GM19025 (cell line): ENCODE measurements around the gene MTCH2.

Experiments
- ATAC-seq: cut with Tn5 transposase; IDR thresholded peaks from one replicate; pipeline ENCODE4 v1.9.1; 2021; ENCODE audit warnings: mild to moderate bottlenecking, low read depth, moderate library complexity; ENCODE audit not compliant: unreplicated experiment

MTCH2 gene

GRCh38 chr11:47592970-47593369, 49.4 kb downstream of the MTCH2 start:
- no peak for ATAC-seq

GRCh38 chr11:47592251-47592650, 50.1 kb downstream of the MTCH2 start:
- ATAC-seq = no peak

GRCh38 chr11:47591764-47592163, 50.6 kb downstream of the MTCH2 start:
- ATAC-seq = no peak

GRCh38 chr11:47589977-47590861, 52.1 kb downstream of the MTCH2 start:
- ATAC-seq = no peak

GRCh38 chr11:47589584-47589976, 52.8 kb downstream of the MTCH2 start:
- ATAC-seq = no peak

GRCh38 chr11:47589118-47589517, 53.2 kb downstream of the MTCH2 start:
- ATAC-seq = no peak

- no peak for ATAC-seq
These were observed 54.5 kb downstream of the MTCH2 start for GRCh38 chr11:47587723-47588326.

- ATAC-seq = no peak
These were observed 55.2 kb downstream of the MTCH2 start for GRCh38 chr11:47587039-47587716.

- no peak for ATAC-seq
These were observed 56.1 kb downstream of the MTCH2 start, which contains the start of gene FAM180B for GRCh38 chr11:47586098-47586855. Gene FAM180B, plus strand, starts transcription at chr11:47586678. Its CDS starts 91 bp downstream, at chr11:47586769.

GRCh38 chr11:47583844-47584243, 58.5 kb downstream of the MTCH2 start:
- no peak for ATAC-seq

- peak; percentile 92 for ATAC-seq
These were observed 63.5 kb downstream of the MTCH2 start, which contains the start of the genes KBTBD4 and NDUFS3 for GRCh38 chr11:47578524-47579494. Gene KBTBD4, minus strand, starts transcription at chr11:47578970. Its CDS starts 19 bp downstream, at chr11:47578951. Gene NDUFS3, plus strand, starts transcription at chr11:47579074. Its CDS starts 18 bp downstream, at chr11:47579092.

GRCh38 chr11:47577460-47578041, 64.8 kb downstream of the MTCH2 start:
- no peak for ATAC-seq

GRCh38 chr11:47573321-47573720, 69.0 kb downstream of the MTCH2 start:
- no peak for ATAC-seq

GRCh38 chr11:47572715-47573255, 69.6 kb downstream of the MTCH2 start:
- no peak for ATAC-seq

GRCh38 chr11:47571895-47572294, 70.5 kb downstream of the MTCH2 start:
- no peak for ATAC-seq

GRCh38 chr11:47571357-47571729, 71.0 kb downstream of the MTCH2 start:
- no peak for ATAC-seq

GRCh38 chr11:47570651-47571356, 71.6 kb downstream of the MTCH2 start:
- no peak for ATAC-seq

GRCh38 chr11:47569646-47570045, 72.7 kb downstream of the MTCH2 start:
- no peak for ATAC-seq
